Measurements from ENCODE around the gene MBNL1.

- TF ChIP-seq CTBP1 (IDR thresholded peaks at IDR 0.05; ENCODE audit: borderline replicate concordance) (no peak), SUZ12 (IDR thresholded peaks at IDR 0.05) (no peak), BHLHE40 (IDR thresholded peaks at IDR 0.05; ENCODE audit: borderline replicate concordance) (no peak), TARDBP (IDR thresholded peaks at IDR 0.05) (no peak), FOXK2 (IDR thresholded peaks at IDR 0.05) (no peak), NFRKB (IDR thresholded peaks at IDR 0.05) (no peak), ZNF384 (IDR thresholded peaks at IDR 0.05) (no peak), ARNT (IDR thresholded peaks at IDR 0.05) (no peak), ELF4 (IDR thresholded peaks at IDR 0.05) (no peak)
These were observed 203.3 kb downstream of the MBNL1 start for GRCh38 chr3:152471814-152472671.

All from HEK293T (cell line).